Adrenal gland (tissue), 5 donors: Measurements from ENCODE around the gene FAM111B.

Source experiments
- CTCF ChIP-seq, 6 experiments: fragments of 450-650 bp in 4 of 6; fragments of 200-600 bp in 2 of 6; sonication (generic) in 1 of 6; IDR thresholded peaks; 1 replicate in 5 of 6; 2 replicates in 1 of 6; pipeline versions ENCODE4 v1.5.1 to v1.8.0; 2016 to 2021; ENCODE audit warnings: antibody characterized with exemption in 6 of 6, mild to moderate bottlenecking in 2 of 6, moderate library complexity in 1 of 6
- POLR2A ChIP-seq, 2 donors: fragments of 450-650 bp; IDR thresholded peaks; one replicate each; pipeline ENCODE4 v1.6.1; 2017; ENCODE audit warnings: antibody characterized with exemption in 2 of 2, mild to moderate bottlenecking in 2 of 2, moderate library complexity in 1 of 2
- donor health status: DM: no; HTN: no; CAD: no.

- no peak for TF ChIP-seq CTCF (IDR thresholded peaks at IDR 0.05)
- TF ChIP-seq POLR2A (IDR thresholded peaks at IDR 0.05), result no peak
Measured at GRCh38 chr11:59157433-59157832, 50.4 kb downstream of the FAM111B start.
